Brain microvascular endothelial cell (primary cell): ENCODE results near the gene PRTG.

Source experiments
- DNase-seq: peaks from one replicate; pipeline ENCODE4 v3.0.0-alpha.2; 2020
- H3K27ac ChIP-seq: fragments of 250-450 bp; sonication (Bioruptor Pico); 2 replicates; pipeline ENCODE4 v1.5.1; 2020; ENCODE audit warnings: mild to moderate bottlenecking, moderate library complexity
- H3K27me3 ChIP-seq: fragments of 250-450 bp; sonication (Bioruptor Pico); replicated peaks from 2 replicates; pipeline ENCODE4 v1.5.1; 2020; ENCODE audit warnings: mild to moderate bottlenecking
- H3K36me3 ChIP-seq: fragments of 250-450 bp; sonication (Bioruptor Pico); replicated peaks from 2 replicates; pipeline ENCODE4 v1.5.1; 2020; ENCODE audit warnings: mild to moderate bottlenecking
- H3K4me3 ChIP-seq: 2 replicates; pipeline ENCODE4 v1.5.1; 2011; ENCODE audit warnings: low read depth, mild to moderate bottlenecking, control low read depth, low read length, moderate library complexity
- CTCF ChIP-seq: IDR thresholded peaks from 2 replicates; pipeline ENCODE4 v1.5.1; 2011; ENCODE audit warnings: low read depth, mild to moderate bottlenecking, moderate library complexity, low read length, control low read depth, inconsistent platforms; ENCODE audit errors: missing control alignments
- in situ Hi-C: cut with HindIII; loops from 2 replicates; pipeline ENCODE4 v1.10.0; 2017; ENCODE audit warnings: low sequenced_read_pairs, low pct_ligation_motif_present

PRTG gene

GRCh38 chr15:55740981-55741832 lies 1.7 kb downstream of the PRTG start:
- Histone ChIP-seq H3K36me3 (no peaks in the 10 kb centered on the region), H3K27ac (no peak overlapping the region), H3K27me3 (no peaks in the 10 kb centered on the region), H3K4me3 (peak overlapping the region; percentile 72)
- no peak for TF ChIP-seq CTCF
- DNase-seq, result no peak
- in situ Hi-C loops, result no loop called here

- DNase-seq, result no peak
- H3K27me3 ChIP-seq, result no peaks in the 10 kb centered on the region
- no peak overlapping the region for H3K4me3 ChIP-seq
- no peak overlapping the region for H3K27ac ChIP-seq
- no peak for TF ChIP-seq CTCF
- no peaks in the 10 kb centered on the region for H3K36me3 ChIP-seq
- in situ Hi-C loops, result no loop called here
Measured at GRCh38 chr15:55740359-55740878, 2.5 kb downstream of the PRTG start.

GRCh38 chr15:55739641-55740040 lies 3.3 kb downstream of the PRTG start:
- Histone ChIP-seq H3K36me3 (no peaks in the 10 kb centered on the region), H3K4me3 (no peak overlapping the region), H3K27me3 (no peaks in the 10 kb centered on the region), H3K27ac (no peak overlapping the region)
- DNase-seq, result no peak
- TF ChIP-seq CTCF, result no peak
- in situ Hi-C loops, result no loop called here

GRCh38 chr15:55738715-55739114 lies 4.2 kb downstream of the PRTG start:
- DNase-seq, result no peak
- Histone ChIP-seq H3K4me3 (no peak overlapping the region), H3K27me3 (no peaks in the 10 kb centered on the region), H3K27ac (no peak overlapping the region), H3K36me3 (no peaks in the 10 kb centered on the region)
- in situ Hi-C loops, result no loop called here
- TF ChIP-seq CTCF, result no peak

- TF ChIP-seq CTCF, result no peak
- Histone ChIP-seq H3K36me3 (no peaks in the 10 kb centered on the region), H3K4me3 (no peak overlapping the region), H3K27me3 (no peaks in the 10 kb centered on the region), H3K27ac (no peak overlapping the region)
- peak; percentile 19 for DNase-seq
- in situ Hi-C loops, result no loop called here
Measured at GRCh38 chr15:55737373-55737772, 5.6 kb downstream of the PRTG start.
